ENCODE measurements around the gene ADAMTS12. TPM values are rescaled to one million over a fixed set of nuclear protein-coding genes. Genes with fewer than 3 reads are reported as not detected.

The ADAMTS12 gene
- total RNA-seq, 1 donor from 2014 or later, result 4.1 TPM

DNA sequence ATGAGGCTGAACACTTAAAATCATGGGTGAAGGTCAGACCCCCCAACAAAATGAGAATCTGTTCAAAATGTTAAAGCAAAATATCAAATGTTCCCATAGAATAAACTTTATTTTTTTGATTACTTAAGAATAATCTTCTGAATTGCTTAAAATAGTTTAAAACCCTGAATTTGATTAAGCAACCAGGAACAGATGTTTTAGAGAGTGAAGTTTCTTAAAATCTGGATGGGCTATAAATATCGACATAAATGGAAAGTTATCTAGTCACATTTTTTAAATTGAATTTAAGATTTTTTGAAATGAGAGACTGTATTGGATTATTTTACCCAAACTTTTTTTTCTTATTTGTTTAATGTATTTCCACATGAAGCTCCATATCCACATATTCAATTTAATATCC lies 98.5 kb downstream of the ADAMTS12 start:
- TF ChIP-seq, protein P1, sequence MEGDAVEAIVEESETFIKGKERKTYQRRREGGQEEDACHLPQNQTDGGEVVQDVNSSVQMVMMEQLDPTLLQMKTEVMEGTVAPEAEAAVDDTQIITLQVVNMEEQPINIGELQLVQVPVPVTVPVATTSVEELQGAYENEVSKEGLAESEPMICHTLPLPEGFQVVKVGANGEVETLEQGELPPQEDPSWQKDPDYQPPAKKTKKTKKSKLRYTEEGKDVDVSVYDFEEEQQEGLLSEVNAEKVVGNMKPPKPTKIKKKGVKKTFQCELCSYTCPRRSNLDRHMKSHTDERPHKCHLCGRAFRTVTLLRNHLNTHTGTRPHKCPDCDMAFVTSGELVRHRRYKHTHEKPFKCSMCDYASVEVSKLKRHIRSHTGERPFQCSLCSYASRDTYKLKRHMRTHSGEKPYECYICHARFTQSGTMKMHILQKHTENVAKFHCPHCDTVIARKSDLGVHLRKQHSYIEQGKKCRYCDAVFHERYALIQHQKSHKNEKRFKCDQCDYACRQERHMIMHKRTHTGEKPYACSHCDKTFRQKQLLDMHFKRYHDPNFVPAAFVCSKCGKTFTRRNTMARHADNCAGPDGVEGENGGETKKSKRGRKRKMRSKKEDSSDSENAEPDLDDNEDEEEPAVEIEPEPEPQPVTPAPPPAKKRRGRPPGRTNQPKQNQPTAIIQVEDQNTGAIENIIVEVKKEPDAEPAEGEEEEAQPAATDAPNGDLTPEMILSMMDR (IDR thresholded peaks at IDR 0.05; ENCODE audit: insufficient read depth, low read length, poor library complexity, severe bottlenecking), result no peak
- H3K4me3 ChIP-seq (ENCODE audit: low read depth, low read length), result no peak overlapping the region
- H3K36me3 ChIP-seq (ENCODE audit: control insufficient read depth, insufficient read depth, low read length), result no peaks in the 10 kb centered on the region
- DNase-seq (ENCODE audit: low read depth), result no peak
- H3K27me3 ChIP-seq (ENCODE audit: control insufficient read depth, insufficient read depth, low read length), result no peaks in the 10 kb centered on the region

DNA sequence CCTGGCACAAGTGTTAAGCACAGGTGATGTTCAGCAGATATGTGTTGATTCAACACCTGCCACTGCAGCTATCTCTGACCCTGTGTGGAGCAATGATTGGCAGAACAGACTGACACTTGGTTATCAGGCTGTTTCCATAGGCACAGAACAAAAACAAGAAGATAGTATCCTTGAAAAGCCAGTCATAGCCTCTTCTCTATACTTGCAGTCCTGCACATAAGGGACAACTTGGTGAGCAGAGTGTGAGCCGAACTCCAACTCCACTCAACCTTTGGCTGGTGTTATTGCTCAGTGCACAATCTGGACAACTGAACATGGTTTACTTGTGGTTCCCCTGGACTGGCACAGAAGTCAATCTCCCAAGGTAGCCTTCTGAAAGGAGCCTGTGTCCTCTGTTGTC lies 99.2 kb downstream of the ADAMTS12 start:
- Histone ChIP-seq H3K4me3 (ENCODE audit: low read depth, low read length) (no peak overlapping the region), H3K27me3 (ENCODE audit: control insufficient read depth, insufficient read depth, low read length) (no peaks in the 10 kb centered on the region), H3K36me3 (ENCODE audit: control insufficient read depth, insufficient read depth, low read length) (no peaks in the 10 kb centered on the region)
- TF ChIP-seq, protein P1 (IDR thresholded peaks at IDR 0.05; ENCODE audit: insufficient read depth, low read length, poor library complexity, severe bottlenecking), result no peak
- no peak for DNase-seq (ENCODE audit: low read depth)

DNA sequence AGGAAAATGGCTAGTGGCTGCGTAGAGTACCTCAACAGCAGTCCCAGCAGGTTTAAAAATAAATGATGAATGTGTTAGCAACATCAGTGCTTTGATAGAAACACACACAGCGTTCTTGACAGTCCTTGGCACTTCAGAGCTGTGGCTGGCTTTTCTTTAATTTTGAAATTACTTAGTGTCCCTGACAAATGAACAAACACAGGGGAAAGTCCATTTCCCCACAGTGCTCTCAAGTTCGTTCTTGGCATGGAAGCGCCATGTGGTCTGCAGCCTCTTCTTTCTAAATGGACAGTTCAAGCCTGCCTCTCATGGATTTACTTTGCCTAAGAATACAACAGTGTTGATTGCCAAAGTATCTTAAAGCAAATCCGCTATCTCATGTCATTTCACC lies 102.2 kb downstream of the ADAMTS12 start:
- DNase-seq (ENCODE audit: low read depth), result no peak
- H3K27me3 ChIP-seq (ENCODE audit: control insufficient read depth, insufficient read depth, low read length), result no peaks in the 10 kb centered on the region
- no peak overlapping the region for H3K4me3 ChIP-seq (ENCODE audit: low read depth, low read length)
- H3K36me3 ChIP-seq (ENCODE audit: control insufficient read depth, insufficient read depth, low read length), result no peaks in the 10 kb centered on the region
- TF ChIP-seq, protein P1 (IDR thresholded peaks at IDR 0.05; ENCODE audit: insufficient read depth, low read length, poor library complexity, severe bottlenecking), result no peak

DNA sequence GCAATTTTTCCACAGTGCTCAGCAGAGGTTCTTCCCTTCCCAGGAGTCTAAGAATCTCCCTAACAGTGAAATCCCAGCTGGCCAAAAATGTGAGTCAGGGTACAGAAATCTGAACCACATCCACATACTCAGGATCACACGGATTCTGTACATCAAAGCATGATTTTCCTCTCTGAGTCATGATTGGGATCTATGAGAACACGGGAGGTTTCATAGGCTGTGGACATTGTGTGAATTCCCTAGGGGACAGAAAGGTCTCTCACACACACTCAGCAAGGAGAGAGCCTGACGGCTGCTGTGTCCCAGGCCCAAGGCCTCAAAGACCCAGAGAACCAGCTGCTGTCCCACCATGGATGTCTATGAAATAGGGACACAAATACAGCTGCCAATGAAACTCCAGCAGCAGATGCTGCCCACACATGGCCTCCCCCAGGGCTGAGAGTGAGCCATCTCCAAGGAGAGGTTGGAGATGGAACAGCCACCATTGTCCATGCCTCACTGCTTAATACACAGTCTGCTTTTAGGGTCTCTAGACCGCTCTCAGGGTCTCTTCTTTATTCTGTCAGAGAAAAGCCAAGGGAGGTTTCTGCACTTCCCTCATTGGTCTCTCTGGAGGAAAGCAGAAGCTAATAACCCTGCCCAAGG lies 102.7 kb downstream of the ADAMTS12 start:
- TF ChIP-seq, protein P1 (IDR thresholded peaks at IDR 0.05; ENCODE audit: insufficient read depth, low read length, poor library complexity, severe bottlenecking), result no peak
- DNase-seq (ENCODE audit: low read depth), result peak; percentile 93
- no peaks in the 10 kb centered on the region for H3K27me3 ChIP-seq (ENCODE audit: control insufficient read depth, insufficient read depth, low read length)
- no peak overlapping the region for H3K4me3 ChIP-seq (ENCODE audit: low read depth, low read length)
- H3K36me3 ChIP-seq (ENCODE audit: control insufficient read depth, insufficient read depth, low read length), result no peaks in the 10 kb centered on the region

DNA sequence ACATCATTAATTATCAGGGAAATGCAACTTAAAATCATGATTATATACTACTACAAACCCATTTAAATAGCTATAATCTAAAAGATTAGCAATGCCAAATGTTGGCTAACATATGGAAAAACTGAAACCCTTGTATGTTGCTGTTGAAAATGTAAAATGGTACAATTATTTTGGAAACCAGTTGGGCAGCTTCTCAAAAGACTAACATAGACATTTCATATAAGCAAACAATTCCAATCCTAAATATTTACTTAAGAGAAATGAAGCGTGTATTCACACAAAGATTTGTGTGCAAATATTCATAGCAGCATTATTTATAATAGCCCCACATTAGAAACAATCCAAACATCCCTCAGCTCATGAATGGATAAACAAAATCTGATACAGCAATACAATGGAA lies 106.2 kb downstream of the ADAMTS12 start:
- Histone ChIP-seq H3K27me3 (ENCODE audit: control insufficient read depth, insufficient read depth, low read length) (no peaks in the 10 kb centered on the region), H3K36me3 (ENCODE audit: control insufficient read depth, insufficient read depth, low read length) (no peaks in the 10 kb centered on the region), H3K4me3 (ENCODE audit: low read depth, low read length) (no peak overlapping the region)
- TF ChIP-seq, protein P1 (IDR thresholded peaks at IDR 0.05; ENCODE audit: insufficient read depth, low read length, poor library complexity, severe bottlenecking), result no peak
- DNase-seq (ENCODE audit: low read depth), result no peak

DNA sequence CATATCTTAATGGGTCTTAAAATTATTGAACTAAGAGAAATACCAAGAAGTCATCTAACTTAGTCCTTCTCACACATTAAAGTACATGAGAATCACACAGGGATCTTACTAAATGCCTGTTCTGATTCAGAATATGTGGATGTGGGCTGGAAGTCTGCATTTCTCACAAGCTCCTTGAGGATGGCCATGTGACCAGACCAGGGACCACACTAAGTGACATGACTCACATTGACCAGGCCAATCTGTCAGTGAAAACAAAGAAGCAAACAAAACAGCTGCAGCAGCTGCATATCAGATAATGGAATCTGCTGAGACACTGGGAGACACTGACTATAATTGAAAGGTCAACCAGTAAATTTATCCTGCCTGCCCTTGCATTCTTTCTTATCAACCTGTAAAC lies 110.5 kb downstream of the ADAMTS12 start:
- TF ChIP-seq, protein P1 (IDR thresholded peaks at IDR 0.05; ENCODE audit: insufficient read depth, low read length, poor library complexity, severe bottlenecking), result no peak
- no peaks in the 10 kb centered on the region for H3K36me3 ChIP-seq (ENCODE audit: control insufficient read depth, insufficient read depth, low read length)
- no peak overlapping the region for H3K4me3 ChIP-seq (ENCODE audit: low read depth, low read length)
- H3K27me3 ChIP-seq (ENCODE audit: control insufficient read depth, insufficient read depth, low read length), result no peaks in the 10 kb centered on the region
- peak; percentile 69 for DNase-seq (ENCODE audit: low read depth)
